GM13977 (cell line): ENCODE measurements around the gene RNU2-1.
"Not testable (repeated sequence)": the region's sequence is repeated elsewhere in the genome, so short reads cannot be mapped to it uniquely, and the experiment has no call there.

Experiments
- DNase-seq: peaks from one replicate; pipeline ENCODE4 v3.0.0; 2012; ENCODE audit warnings: low spot score
- in situ Hi-C: fragments of 300-500 bp; cut with MboI; formaldehyde crosslinking; loops from one replicate; pipeline ENCODE4 v1.12.0; 2022; ENCODE audit warnings: low sequenced_read_pairs, low pct_unique_long_range_greater_than_20kb, mixed read lengths, inconsistent platforms; ENCODE audit not compliant: unreplicated experiment
- TF ChIP-seq, protein P1 (sequence below): IDR thresholded peaks from 2 replicates; pipeline ENCODE4 v1.5.1; 2012; ENCODE audit warnings: mild to moderate bottlenecking, control low read depth; ENCODE audit not compliant: insufficient read depth; ENCODE audit errors: extremely low read depth, missing control alignments

The RNU2-1 gene

DNA sequence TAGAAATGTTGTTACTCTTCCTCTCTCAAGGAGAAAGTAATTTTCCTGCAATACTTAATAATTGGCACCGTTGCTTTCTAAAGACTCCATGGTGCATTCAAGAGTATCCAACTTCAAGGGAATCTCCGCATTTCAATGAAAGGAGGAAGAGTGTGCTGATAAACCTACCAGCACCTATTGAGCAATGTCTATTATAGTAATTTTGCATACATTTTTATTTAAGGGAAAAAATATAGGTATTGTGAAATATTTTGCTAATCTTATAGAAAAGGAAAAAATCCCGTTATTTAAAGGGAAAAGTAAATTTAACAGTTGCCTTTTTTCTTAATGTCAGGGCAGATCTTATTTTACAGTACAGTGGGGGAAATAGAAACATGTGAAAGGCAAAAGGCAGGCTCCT, 23.2 kb downstream of the RNU2-1 start:
- TF ChIP-seq, protein P1, sequence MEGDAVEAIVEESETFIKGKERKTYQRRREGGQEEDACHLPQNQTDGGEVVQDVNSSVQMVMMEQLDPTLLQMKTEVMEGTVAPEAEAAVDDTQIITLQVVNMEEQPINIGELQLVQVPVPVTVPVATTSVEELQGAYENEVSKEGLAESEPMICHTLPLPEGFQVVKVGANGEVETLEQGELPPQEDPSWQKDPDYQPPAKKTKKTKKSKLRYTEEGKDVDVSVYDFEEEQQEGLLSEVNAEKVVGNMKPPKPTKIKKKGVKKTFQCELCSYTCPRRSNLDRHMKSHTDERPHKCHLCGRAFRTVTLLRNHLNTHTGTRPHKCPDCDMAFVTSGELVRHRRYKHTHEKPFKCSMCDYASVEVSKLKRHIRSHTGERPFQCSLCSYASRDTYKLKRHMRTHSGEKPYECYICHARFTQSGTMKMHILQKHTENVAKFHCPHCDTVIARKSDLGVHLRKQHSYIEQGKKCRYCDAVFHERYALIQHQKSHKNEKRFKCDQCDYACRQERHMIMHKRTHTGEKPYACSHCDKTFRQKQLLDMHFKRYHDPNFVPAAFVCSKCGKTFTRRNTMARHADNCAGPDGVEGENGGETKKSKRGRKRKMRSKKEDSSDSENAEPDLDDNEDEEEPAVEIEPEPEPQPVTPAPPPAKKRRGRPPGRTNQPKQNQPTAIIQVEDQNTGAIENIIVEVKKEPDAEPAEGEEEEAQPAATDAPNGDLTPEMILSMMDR, result no peak
- in situ Hi-C loops, result no loop called here
- no peak for DNase-seq

DNA sequence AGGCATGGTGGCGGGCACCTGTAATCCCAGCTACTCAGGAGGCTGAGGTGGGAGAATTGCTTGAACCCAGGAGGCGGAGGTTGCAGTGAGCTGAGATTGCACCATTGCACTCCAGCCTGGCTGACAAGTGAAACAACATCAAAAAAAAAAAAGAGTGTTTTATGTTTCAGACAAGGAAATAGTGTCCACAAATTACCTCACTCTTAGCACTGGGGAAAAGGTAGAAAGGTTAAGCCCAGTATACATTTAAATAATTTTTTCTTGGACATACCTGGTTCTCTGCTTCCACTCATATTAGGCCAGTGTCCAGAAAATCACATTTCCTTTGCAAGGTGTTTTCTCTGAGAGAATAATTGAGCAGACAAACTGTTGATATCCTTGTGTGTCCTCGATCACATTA, 30.8 kb downstream of the RNU2-1 start:
- in situ Hi-C loops, DNase-seq: not testable (repeated sequence)

DNA sequence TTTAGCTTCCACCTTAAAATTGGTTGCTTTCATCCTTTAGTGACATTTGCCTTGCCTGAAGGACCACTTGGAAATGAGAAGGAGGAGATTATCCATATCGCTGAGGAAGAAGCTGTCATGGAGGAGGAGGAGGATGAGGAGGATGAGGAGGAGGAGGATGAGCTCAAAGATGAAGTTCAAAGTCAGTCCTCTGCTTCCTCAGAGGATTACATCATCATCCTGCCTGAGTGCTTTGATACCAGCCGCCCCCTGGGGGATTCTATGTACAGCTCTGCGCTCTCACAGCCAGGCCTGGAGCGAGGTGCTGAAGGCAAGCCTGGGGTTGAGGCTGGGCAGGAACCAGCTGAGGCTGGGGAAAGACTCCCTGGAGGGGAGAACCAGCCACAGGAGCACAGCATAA, 33.6 kb downstream of the RNU2-1 start:
- no peak for DNase-seq
- TF ChIP-seq, protein P1, result no peak

DNA sequence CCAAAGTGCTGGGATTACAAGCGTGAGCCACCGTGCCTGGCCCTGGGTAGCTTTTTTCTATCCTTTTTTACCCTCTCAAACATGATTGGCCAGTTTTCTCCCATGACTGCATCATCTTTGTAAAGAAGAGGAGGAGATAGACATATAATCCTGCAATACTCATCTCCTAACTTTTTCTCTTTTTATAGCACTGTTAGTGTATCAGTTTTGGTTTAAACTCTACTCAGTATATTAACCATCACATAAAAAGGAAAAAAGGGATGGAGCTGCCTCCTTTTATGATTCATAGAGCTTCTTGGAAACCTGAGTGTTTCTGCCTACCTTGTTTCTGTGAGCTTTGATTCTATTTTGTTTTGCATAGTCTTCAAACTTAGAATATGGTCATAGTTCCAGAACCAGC, 34.1 kb downstream of the RNU2-1 start:
- DNase-seq, result no peak
- in situ Hi-C loops, result no loop called here
- TF ChIP-seq, protein P1, result no peak

More for the DNA sequence above, 33.6 kb downstream of the RNU2-1 start:
- in situ Hi-C loops, result no loop called here

DNA sequence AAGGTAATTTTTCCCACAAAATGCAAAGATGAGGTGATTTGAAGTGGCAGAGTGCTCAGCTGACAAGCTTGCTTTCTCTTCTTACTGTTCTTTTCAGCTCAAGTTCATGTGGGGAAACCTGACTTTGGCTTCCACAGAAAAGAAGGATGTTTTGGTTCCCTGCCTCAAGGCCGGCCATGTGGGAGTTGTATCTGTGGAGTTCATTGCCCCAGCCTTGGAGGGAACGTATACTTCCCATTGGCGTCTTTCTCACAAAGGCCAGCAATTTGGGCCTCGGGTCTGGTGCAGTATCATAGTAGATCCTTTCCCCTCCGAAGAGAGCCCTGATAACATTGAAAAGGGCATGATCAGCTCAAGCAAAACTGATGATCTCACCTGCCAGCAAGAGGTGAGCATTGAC, 40.5 kb downstream of the RNU2-1 start:
- DNase-seq, result no peak
- in situ Hi-C loops, result no loop called here
- TF ChIP-seq, protein P1, result no peak

DNA sequence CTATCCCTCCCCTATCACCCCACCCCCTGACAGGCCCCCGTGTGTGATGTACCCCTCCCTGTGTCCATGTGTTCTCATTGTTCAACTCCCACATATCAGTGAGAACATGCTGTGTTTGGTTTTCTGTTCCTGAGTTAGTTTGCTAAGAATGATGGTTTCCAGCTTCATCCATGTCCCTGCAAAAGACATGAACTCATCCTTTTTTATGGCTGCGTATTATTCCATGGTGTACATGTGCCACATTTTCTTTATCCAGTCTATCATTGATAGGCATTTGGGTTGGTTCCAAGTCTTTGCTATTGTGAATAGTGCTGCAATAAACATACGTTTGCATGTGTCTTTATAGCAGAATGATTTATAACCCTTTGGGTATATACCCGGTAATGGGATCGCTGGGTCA, 47.1 kb downstream of the RNU2-1 start:
- DNase-seq, in situ Hi-C loops: not testable (repeated sequence)

DNA sequence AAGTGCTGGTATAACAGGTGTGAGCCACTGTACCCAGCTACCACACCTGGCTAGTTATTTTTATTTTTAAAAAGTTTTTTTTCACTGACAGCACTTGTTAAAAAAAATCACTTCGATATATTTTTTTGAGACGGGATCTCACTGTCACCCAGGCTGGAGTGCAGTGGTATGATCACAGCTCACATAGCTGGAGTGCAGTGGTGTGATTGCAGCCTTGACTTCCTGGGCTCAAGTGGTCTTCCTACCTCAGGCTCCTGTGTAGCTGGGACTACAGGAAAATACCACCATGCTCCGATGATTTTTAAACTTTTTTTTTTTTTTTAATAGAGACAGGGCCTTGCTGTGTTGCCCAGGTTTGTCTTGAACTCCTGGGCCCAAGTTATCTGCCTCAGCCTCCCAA, 49.9 kb downstream of the RNU2-1 start:
- no peak for DNase-seq
- in situ Hi-C loops, result no loop called here
- TF ChIP-seq, protein P1, result no peak
